SK-N-SH (cell line): ENCODE measurements around the gene SH3PXD2B. TPM values are rescaled to one million over a fixed set of nuclear protein-coding genes. Genes with fewer than 3 reads are reported as not detected.

Experiments used
- CTCF ChIA-PET: fragments of 300-600, 350-600 bp; formaldehyde crosslinking; extraction: SDS; loops from one replicate; lab custom pipeline; 2021; lab: Yijun Ruan, JAX
- POLR2A ChIA-PET: fragments of 350-600 bp; sonication (Branson Sonifier 250); formaldehyde crosslinking; extraction: SDS; loops from one replicate; lab custom pipeline; 2020; ENCODE audit warnings: antibody characterized with exemption, inconsistent platforms; lab: Yijun Ruan, JAX
- DNase-seq: peaks from one replicate; pipeline ENCODE4 v3.0.0; 2012
- H2AFZ ChIP-seq: fragments of 200-600 bp; sonication (generic); 2 replicates; pipeline ENCODE4 v1.8.1; 2016; ENCODE audit warnings: antibody characterized with exemption, mild to moderate bottlenecking, low read depth
- H3F3A ChIP-seq: fragments of 200-600 bp; sonication (generic); replicated peaks from 2 replicates; pipeline ENCODE3; 2016; ENCODE audit warnings: antibody characterized with exemption, mild to moderate bottlenecking; ENCODE audit not compliant: insufficient read depth
- H3K27ac ChIP-seq, 2 experiments: fragments of 200-500 bp in 1 of 2; fragments of 200-600 bp in 1 of 2; sonication (Bioruptor generic) in 1 of 2; sonication (generic), shearing (Covaris generic) in 1 of 2; 2 replicates each; pipeline versions ENCODE4 v1.5.1 to v1.6.1; 2014 to 2016; ENCODE audit warnings: low read depth in 2 of 2, inconsistent platforms in 1 of 2, low read length in 1 of 2, mild to moderate bottlenecking in 1 of 2, mixed read lengths in 1 of 2
- H3K27me3 ChIP-seq: fragments of 200-600 bp; sonication (generic), shearing (Covaris generic); 2 replicates; pipeline ENCODE4 v1.6.1; 2016; ENCODE audit warnings: mixed run types; ENCODE audit not compliant: insufficient read depth
- H3K36me3 ChIP-seq, 2 experiments: fragments of 200-500 bp in 1 of 2; fragments of 200-600 bp in 1 of 2; sonication (Bioruptor generic) in 1 of 2; sonication (generic) in 1 of 2; replicated peaks in 1 of 2; 2 replicates each; pipeline versions ENCODE3 to v1.5.1; 2014 to 2016; ENCODE audit warnings: low read length in 1 of 2, mild to moderate bottlenecking in 1 of 2; ENCODE audit not compliant: insufficient read depth in 2 of 2, control insufficient read depth in 1 of 2
- H3K4me1 ChIP-seq, 2 experiments: fragments of 200-500 bp in 1 of 2; fragments of 200-600 bp in 1 of 2; sonication (Bioruptor generic) in 1 of 2; sonication (generic), shearing (Covaris generic) in 1 of 2; 2 replicates each; pipeline versions ENCODE4 v1.5.1 to v1.6.1; 2014 to 2016; ENCODE audit warnings: low read depth in 1 of 2, low read length in 1 of 2, mixed run types in 1 of 2; ENCODE audit not compliant: insufficient read depth in 2 of 2, control insufficient read depth in 1 of 2
- H3K4me2 ChIP-seq: fragments of 200-600 bp; sonication (generic), shearing (Covaris generic); 2 replicates; pipeline ENCODE4 v1.6.1; 2017; ENCODE audit warnings: mixed run types
- H3K4me3 ChIP-seq, 2 experiments: fragments of 200-500 bp in 1 of 2; fragments of 200-600 bp in 1 of 2; sonication (Bioruptor generic) in 1 of 2; sonication (generic), shearing (Covaris generic) in 1 of 2; 2 replicates each; pipeline versions ENCODE4 v1.5.1 to v1.8.1; 2014 to 2016; ENCODE audit warnings: low read depth in 2 of 2, inconsistent platforms in 1 of 2, low read length in 1 of 2, mild to moderate bottlenecking in 1 of 2, mixed read lengths in 1 of 2, moderate library complexity in 1 of 2
- H3K79me2 ChIP-seq: fragments of 200-600 bp; sonication (generic); 2 replicates; pipeline ENCODE4 v1.8.1; 2017; ENCODE audit warnings: mild to moderate bottlenecking; ENCODE audit not compliant: insufficient read depth
- H3K9ac ChIP-seq: fragments of 200-600 bp; sonication (generic); 2 replicates; pipeline ENCODE4 v1.6.1; 2017; ENCODE audit warnings: mixed run types
- H3K9me2 ChIP-seq: fragments of 200-600 bp; sonication (generic); 2 replicates; pipeline ENCODE4 v1.6.1; 2017; ENCODE audit warnings: mixed run types
- H3K9me3 ChIP-seq: fragments of 200-600 bp; sonication (generic); 2 replicates; pipeline ENCODE4 v1.6.1; 2017; ENCODE audit warnings: mixed run types, mild to moderate bottlenecking, moderate library complexity
- H4K20me1 ChIP-seq: fragments of 200-600 bp; sonication (generic); 2 replicates; pipeline ENCODE4 v1.6.1; 2017; ENCODE audit warnings: mild to moderate bottlenecking, mixed run types; ENCODE audit not compliant: insufficient read depth
- CHD2 ChIP-seq: fragments of 150-350 bp; IDR thresholded peaks from 2 replicates; pipeline ENCODE4 v1.6.1; 2018; ENCODE audit warnings: low read length; ENCODE audit not compliant: partially characterized antibody
- EZH2phosphoT487 ChIP-seq: fragments of 200-600 bp; sonication (generic); IDR thresholded peaks from 2 replicates; pipeline ENCODE4 v1.6.1; 2017; ENCODE audit warnings: low read depth, mixed run types, mild to moderate bottlenecking, antibody characterized with exemption, moderate library complexity, borderline replicate concordance
- FOSL2 ChIP-seq: IDR thresholded peaks from 2 replicates; pipeline ENCODE4 v1.4.0; 2012; ENCODE audit warnings: low read depth, mild to moderate bottlenecking, moderate library complexity, borderline replicate concordance
- FOXJ3 ChIP-seq: sonication (generic); formaldehyde crosslinking; IDR thresholded peaks from 2 replicates; pipeline ENCODE4 v1.5.1; 2020; ENCODE audit warnings: mild to moderate bottlenecking, missing genetic modification reagents
- FOXM1 ChIP-seq: IDR thresholded peaks from 2 replicates; pipeline ENCODE4 v1.4.0; 2012; ENCODE audit warnings: low read depth, mild to moderate bottlenecking
- GABPA ChIP-seq: IDR thresholded peaks from 2 replicates; pipeline ENCODE4 v1.4.0; 2012; ENCODE audit warnings: low read depth, mild to moderate bottlenecking
- JUND ChIP-seq: IDR thresholded peaks from 2 replicates; pipeline ENCODE4 v1.4.0; 2012
- MAX ChIP-seq: IDR thresholded peaks from 2 replicates; pipeline ENCODE4 v1.4.0; 2012; ENCODE audit warnings: low read depth
- MEF2A ChIP-seq: IDR thresholded peaks from 2 replicates; pipeline ENCODE4 v1.4.0; 2012; ENCODE audit warnings: low read depth, borderline replicate concordance
- PBX3 ChIP-seq: IDR thresholded peaks from 2 replicates; pipeline ENCODE4; 2012
- POLR2AphosphoS5 ChIP-seq: IDR thresholded peaks from 2 replicates; pipeline ENCODE4 v1.6.1; 2012; ENCODE audit warnings: low read depth, low read length
- REST ChIP-seq: IDR thresholded peaks from 2 replicates; pipeline ENCODE4 v1.6.1; 2012; ENCODE audit warnings: mild to moderate bottlenecking, low read depth, low read length, moderate library complexity
- RFX5 ChIP-seq: IDR thresholded peaks from 2 replicates; pipeline ENCODE4 v1.6.1; 2012; ENCODE audit warnings: mild to moderate bottlenecking, improper control_type of control experiment, low read length
- SIN3A ChIP-seq: IDR thresholded peaks from 2 replicates; pipeline ENCODE4 v1.6.1; 2012; ENCODE audit warnings: low read depth, mild to moderate bottlenecking, low read length, moderate library complexity, borderline replicate concordance
- TCF12 ChIP-seq: IDR thresholded peaks from 2 replicates; pipeline ENCODE4 v1.4.0; 2012
- USF2 ChIP-seq: fragments of 150-350 bp; IDR thresholded peaks from 2 replicates; pipeline ENCODE4 v1.6.1; 2017; ENCODE audit warnings: antibody characterized with exemption, low read length, low read depth, borderline replicate concordance
- WGBS: methylation state at CpG from one replicate; pipeline ENCODE4 v1.1.6; 2017; ENCODE audit warnings: low lambda C conversion rate; 5-methylcytosine and 5-hydroxymethylcytosine counted together
- polyA plus RNA-seq, 3 experiments: library from polyadenylated mRNA; depleted of rRNA; stranded (reverse); fragments of >200 nt; gene quantifications; 2 replicates each; pipeline ENCODE4 v1.2.3, GENCODE V29; 2012

The SH3PXD2B gene
- polyA plus RNA-seq, 1 of the 3 experiments (the other 2 are of a cell fraction) = 15.0 TPM

- peaks cover 5 to 11% of the 10 kb centered on the region in 2 experiments; a peak in 1 of 4 replicates for H3K4me1 ChIP-seq
- DNase-seq = no peak
- H3K79me2 ChIP-seq = no peaks in the 10 kb centered on the region; the same call in 1 of the 2 replicates
- no peak overlapping the region for H3K4me3 ChIP-seq
- peaks cover 4% of the 10 kb centered on the region for H3F3A ChIP-seq
- no peak overlapping the region for H3K9ac ChIP-seq
- TF ChIP-seq FOXJ3 (CRISPR knock-in tag) (no peak), EZH2phosphoT487 (no peak), FOXM1 (no peak), CHD2 (no peak), MAX (no peak), PBX3 (no peak), SIN3A (no peak), FOSL2 (no peak), GABPA (no peak), JUND (no peak), TCF12 (no peak), POLR2AphosphoS5 (no peak), USF2 (no peak), REST (no peak), MEF2A (no peak), RFX5 (no peak)
- H3K27ac ChIP-seq = no peak overlapping the region
- no peaks in the 10 kb centered on the region for H3K27me3 ChIP-seq
- H2AFZ ChIP-seq = no peak overlapping the region
- H3K4me2 ChIP-seq = no peak overlapping the region
- H4K20me1 ChIP-seq = no peaks in the 10 kb centered on the region
- H3K9me2 ChIP-seq = no peaks in the 10 kb centered on the region
- ChIA-PET POLR2A (no interaction called here), CTCF (interaction anchor here (0.9 to 5.4 kb wide), 6 partner anchors 10 to 254 kb away, joined by 3 to 46 read pairs (median 6); no protein-coding TSS in a partner anchor)
- H3K9me3 ChIP-seq = no peaks in the 10 kb centered on the region
- no peaks in the 10 kb centered on the region for H3K36me3 ChIP-seq
- 91% methylated on average over 5 of the region's 5 CpGs for WGBS
These were observed 5.4 kb upstream of the SH3PXD2B start for GRCh38 chr5:172459783-172460165.
